H54 (cell line): Measurements from ENCODE around the gene MBOAT2.
"Not testable (repeated sequence)": the region's sequence is repeated elsewhere in the genome, so short reads cannot be mapped to it uniquely, and the experiment has no call there.

Source experiments
- DNase-seq: peaks from one replicate; pipeline ENCODE4 v3.0.0; 2011; ENCODE audit warnings: low spot score, mixed read lengths; ENCODE audit not compliant: insufficient read length
- FAIRE-seq: peaks from 3 replicates; lab custom pipeline; 2011; peaks lifted over from hg19 to GRCh38; lab: Jason Lieb, UNC
- POLR2A ChIP-seq: IDR thresholded peaks from 2 replicates; pipeline ENCODE4 v1.6.1; 2011; ENCODE audit warnings: low read depth, mild to moderate bottlenecking, low read length

MBOAT2 gene

DNA sequence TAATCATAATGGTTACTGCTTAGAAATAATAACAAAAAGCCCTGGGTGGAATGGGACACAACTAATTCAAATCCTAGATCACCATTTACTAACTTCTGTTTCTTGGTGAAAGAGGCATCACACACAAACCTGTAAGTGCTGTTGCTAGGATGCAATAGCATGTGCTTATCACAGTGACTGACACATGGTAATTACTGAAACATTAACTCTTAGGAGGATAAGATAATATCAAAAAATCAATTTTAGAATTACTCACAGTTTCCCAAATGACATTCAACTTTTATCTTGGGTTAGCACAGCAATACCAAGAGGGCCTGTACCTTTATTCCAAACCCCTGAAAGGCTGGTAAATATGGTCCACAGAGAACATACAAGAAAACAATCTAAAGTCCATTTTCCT lies 69.1 kb downstream of the MBOAT2 start:
- FAIRE-seq, result no peak
- no peak for DNase-seq
- no peak for TF ChIP-seq POLR2A

DNA sequence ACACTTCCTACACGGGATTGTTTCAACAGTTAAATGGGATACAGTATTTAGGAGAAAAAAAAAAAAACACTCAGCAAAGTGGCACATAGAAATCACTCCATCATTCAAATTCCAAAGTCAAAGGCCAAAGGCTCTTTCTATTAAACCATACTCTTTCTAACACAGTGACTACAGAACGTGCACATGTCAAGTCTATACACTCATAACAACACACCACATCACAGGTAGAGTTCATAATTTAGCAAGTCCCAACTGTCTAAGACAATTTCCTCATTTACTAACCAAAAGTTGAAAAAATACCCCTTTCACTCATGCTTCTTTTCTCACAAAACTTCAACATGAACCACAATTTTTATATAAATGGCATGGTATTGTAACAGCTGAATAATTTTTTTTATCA lies 70.8 kb downstream of the MBOAT2 start:
- TF ChIP-seq POLR2A, result no peak
- FAIRE-seq (no peak), DNase-seq (no peak)

DNA sequence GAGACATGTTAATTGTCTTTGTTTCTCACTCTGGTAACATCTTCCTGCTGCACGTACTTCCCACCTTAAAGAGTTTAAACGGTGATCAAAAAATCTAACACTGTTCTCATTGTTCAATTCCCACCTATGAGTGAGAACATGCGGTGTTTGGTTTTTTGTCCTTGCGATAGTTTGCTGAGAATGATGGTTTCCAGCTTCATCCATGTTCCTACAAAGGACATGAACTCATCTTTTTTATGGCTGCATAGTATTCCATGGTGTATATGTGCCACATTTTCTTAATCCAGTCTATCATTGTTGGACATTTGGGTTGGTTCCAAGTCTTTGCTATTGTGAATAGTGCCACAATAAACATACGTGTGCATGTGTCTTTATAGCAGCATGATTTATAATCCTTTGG lies 73.3 kb downstream of the MBOAT2 start:
- not testable (repeated sequence) for DNase-seq, FAIRE-seq

DNA sequence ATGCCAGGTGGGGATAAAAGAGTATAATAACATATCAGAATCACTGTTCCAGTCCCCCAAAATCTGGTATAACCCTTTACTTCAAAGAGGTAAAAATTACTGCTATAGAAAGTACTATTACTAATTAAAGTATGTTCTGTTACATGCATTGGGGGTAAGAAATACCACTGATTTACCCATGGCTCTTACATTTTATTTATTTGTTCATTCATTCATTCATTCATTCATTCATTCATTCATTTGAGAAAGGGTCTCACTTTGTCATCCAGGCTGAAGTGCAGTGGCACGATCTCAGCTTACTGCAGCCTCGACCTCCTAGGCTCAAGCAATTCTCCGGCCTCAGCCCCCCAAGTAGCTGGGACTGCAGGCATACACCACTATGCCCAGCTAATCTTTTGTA lies 74.4 kb downstream of the MBOAT2 start:
- FAIRE-seq, result no peak
- no peak for TF ChIP-seq POLR2A
- no peak for DNase-seq

DNA sequence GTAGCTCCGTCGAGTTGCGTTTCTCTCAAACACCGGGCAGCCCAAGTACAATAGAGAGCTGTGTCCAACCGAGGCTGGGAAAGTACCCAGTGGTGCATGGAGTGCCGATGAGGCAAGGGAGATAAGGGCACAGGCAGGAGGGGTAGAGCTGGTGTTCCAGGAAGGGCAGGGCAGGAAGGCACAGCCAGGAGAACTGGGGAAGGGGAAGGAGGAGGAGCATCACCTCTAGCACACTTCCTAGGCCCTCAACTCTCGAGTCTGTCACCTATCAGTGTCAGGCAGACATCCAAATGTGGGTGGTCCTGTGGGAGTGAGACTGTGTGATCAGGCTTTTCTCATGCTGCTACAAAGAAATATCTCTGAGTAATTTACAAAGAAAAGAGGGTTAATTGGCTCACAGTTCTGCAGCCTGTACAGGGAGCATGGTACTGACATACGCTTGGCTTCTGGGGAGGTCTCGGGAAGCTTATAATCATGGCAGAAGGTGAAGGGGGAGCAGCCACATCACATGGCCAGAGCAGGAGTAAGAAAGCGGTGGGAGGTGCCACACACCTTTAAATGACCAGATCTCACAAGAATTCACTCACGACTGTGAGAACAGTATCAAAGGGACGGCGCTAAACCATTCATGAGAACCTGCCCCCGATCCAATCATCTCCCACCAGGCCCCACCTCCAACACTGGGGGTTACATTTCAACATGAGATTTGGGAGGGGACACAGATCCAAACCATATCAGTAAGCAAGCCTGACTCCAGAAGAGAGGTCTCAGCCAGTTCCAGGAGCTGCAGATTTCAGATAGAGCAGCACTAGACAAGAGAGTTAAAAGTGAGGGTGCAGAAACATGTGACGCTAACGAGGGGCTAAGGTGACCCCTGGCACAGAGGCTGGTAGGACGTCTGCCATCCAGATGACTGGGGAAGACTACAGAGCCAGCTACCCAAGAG lies 75.7 kb downstream of the MBOAT2 start:
- DNase-seq (no peak), FAIRE-seq (no peak)
- TF ChIP-seq POLR2A, result no peak

DNA sequence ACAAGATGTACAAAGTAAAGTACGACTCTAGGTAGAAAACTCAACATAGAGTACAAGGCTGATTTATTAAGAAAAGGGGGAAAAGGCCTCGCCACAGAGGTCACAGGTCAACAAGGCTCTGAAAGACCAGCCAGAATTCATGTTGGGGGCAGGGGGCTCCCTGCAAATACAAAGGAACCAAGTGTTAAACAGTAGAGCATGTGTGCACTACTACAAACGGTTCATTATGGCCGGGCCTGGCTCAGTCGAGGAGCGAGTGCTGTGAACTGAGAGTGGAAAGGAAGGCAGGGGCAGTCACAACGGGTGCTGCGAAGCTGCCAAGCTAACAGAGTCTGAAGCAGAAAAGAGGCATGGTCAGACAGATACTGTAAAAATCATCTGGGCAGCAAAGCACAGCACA lies 77.1 kb downstream of the MBOAT2 start:
- no peak for FAIRE-seq
- no peak for DNase-seq
- TF ChIP-seq POLR2A, result no peak

DNA sequence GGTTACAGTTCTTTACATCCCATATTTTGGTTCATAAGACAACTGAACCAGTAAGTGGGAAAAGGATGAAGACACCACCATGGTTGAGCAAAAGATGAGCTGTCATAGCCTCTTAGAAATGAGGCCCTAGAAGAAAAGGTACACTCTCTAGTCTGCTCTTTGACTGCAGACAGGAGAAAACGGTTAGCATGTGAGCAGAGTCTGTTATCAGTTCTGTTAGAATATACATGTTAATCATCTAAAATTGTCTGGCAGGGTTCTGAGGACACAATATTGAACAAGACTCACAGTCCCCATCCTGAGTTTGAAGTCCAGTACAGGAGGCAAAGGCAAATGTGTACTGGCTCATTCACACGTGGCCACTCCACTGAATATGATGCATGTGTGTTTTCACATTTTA lies 78.1 kb downstream of the MBOAT2 start:
- TF ChIP-seq POLR2A, result no peak
- no peak for DNase-seq
- FAIRE-seq, result no peak

DNA sequence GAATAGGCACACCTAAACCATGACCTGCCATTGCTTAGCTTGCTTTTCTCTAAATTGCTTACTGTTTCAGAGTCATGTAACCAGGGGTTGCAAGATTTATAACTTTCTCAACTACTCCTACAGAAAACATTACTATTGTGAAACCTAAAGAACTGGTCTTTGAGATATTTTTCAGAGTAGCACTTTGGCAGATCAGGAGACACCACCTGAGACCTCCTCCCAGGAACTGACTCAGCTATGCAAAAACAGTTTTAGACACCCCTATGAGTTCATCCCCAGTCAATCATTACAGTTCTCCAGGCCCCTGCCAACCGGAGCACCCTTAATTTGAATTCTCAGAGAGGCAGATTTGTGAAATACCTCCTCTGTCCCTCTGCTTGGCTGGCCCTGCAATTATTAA lies 80.3 kb downstream of the MBOAT2 start:
- DNase-seq, result no peak
- FAIRE-seq, result no peak
- TF ChIP-seq POLR2A, result no peak

DNA sequence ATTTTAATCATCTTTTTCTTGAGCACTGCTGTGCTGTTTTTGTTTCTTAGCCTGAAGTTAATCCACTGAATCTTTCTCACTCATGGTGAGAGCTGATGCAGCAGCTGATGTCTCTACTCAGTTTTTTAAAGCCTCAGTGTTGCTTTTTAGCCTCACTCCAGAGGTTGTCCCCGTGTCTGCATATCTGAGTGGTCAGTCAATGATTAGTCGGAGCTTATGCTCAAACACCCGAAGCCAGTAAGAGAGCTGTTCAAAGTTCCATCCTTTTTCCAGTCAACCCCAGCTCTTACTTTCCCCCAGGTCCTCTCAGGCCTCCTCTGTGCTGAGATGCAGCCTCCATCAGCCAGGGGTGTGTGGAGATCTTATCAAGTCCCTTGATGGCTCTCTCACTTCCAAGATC lies 81.1 kb downstream of the MBOAT2 start:
- TF ChIP-seq POLR2A, result no peak
- no peak for FAIRE-seq
- DNase-seq, result no peak

DNA sequence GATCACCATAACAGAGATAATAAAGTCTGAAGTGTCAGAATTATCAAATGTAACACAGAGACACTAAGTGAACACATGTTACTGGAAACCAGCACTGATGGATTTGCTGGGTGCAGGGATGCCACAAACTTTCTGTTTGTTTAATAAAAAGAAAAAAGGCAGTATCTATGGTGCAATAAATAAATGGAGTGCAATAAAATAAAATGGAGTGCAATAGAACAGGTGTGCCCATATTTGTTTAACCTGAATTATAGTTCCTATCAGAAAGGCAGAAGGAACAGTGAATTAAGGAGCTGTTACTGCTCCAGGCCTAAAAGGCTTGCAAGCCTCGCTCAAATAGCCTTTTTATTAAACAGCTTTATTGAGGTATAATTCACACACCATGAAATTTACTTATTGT lies 85.1 kb downstream of the MBOAT2 start:
- no peak for DNase-seq
- FAIRE-seq, result no peak
- TF ChIP-seq POLR2A, result no peak

DNA sequence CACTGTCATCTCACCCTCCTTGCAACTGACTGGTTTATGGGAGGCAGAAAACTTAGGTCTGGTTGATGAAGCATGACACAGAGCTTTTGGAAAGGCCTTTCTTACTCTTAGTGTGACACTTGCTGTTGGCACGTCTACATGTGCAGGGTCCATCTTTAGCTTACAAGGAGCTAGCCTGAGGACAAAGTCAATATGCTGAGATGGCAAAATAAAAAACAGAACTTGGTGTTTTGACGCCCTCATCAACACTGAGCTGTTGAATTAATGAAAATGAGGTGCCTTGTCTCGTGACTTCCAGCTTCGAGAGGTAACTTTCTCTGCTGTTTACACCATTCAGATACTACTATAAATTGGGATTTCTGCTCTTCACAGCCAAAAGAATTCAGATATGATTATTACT lies 87.5 kb downstream of the MBOAT2 start:
- DNase-seq (no peak), FAIRE-seq (no peak)
- no peak for TF ChIP-seq POLR2A

DNA sequence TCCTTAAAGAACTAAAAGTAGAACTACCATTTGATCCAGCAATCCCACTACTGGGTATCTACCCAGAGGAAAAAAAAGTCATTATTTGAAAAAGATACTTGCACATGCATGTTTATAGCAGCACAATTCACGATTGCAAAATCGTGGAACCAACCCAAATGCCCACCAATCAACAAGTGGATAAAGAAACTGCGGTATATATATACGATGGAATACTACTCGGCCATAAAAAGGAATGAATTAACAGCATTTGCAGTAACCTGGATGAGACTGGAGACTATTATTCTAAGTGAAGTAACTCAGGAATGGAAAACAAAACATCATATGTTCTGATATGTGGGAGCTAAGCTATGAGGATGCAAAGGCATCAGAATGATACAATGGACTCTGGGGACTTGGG lies 89.7 kb downstream of the MBOAT2 start:
- not testable (repeated sequence) for DNase-seq, FAIRE-seq

DNA sequence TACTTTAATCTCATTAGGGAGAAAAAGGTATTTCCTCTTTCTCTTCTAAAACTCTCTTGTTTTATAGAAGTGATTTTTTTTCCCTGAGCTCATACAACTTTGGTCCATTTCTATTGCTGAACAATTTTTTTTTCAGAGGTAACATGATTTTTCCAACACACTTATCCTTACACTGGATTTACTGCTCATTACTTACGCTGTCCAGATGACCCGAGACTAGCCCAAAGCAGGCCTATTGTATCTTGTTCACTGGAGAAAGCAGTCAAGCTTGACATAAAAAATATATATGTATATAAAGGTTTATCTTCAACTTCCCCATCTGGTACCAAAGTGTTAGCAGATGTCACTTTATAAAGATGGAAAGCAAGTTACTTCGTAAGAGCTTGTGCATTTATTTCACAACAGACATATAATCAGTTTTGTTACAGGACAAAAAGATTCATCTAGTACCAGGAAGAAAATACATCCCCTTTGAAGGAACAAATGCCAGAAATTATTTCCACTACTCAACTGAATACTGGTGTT lies 95.7 kb downstream of the MBOAT2 start:
- DNase-seq, result no peak
- FAIRE-seq, result no peak
- TF ChIP-seq POLR2A, result no peak

DNA sequence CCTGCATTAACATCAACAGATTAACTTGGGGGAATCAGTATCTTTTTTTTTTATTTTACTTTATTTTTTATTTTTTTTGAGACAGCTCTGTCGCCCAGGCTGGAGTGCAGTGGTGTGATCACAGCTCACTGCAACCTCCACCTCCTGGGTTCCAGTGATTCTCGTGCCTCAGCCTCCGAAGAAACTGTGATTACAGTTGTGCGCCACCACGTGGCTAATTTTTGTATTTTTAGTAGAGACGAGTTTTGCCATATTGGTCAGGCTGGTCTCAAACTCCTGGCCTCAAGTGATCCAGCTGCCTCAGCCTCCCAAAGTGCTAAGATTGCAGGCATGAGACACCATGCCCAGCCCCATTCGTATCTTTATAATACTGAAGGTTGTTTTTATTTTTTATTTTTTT lies 99.6 kb downstream of the MBOAT2 start:
- FAIRE-seq, DNase-seq: not testable (repeated sequence)

DNA sequence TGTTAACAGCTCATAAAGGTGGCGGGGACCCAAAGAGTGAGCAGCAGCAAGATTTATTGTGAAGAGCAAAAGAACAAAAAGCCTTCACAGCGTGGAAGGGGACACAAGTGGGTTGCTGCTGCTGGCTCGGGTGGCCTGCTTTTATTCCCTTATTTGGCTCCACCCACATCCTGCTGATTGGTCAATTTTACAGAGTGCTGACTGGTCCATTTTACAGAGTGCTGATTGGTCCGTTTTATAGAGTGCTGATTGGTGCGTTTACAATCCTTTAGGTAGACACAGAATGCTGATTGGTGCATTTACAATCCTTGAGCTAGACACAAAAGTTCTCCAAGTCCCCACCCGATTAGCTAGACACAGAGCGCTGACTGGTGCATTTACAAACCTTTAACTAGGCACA lies 100.7 kb downstream of the MBOAT2 start:
- DNase-seq, FAIRE-seq: not testable (repeated sequence)

DNA sequence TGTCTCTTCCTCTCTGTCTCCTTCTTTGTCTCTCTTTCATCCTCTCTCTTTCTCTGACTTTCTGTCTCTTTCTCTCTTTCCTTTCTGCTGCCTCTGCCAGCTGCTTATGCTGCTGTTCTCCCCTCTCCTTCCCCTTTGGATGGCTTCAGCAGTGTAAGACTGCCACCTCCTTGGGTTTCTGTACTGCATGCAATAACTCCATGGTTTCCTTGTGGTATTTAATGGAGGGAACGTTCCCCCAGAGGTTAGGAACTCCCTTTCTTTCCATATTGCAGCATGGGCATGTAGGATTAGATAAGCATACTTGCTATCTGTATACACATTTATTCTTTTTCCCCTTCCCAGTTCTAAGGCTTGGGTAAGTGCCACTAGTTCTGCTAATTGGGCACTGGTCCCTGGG lies 106.3 kb downstream of the MBOAT2 start:
- not testable (repeated sequence) for FAIRE-seq, DNase-seq

DNA sequence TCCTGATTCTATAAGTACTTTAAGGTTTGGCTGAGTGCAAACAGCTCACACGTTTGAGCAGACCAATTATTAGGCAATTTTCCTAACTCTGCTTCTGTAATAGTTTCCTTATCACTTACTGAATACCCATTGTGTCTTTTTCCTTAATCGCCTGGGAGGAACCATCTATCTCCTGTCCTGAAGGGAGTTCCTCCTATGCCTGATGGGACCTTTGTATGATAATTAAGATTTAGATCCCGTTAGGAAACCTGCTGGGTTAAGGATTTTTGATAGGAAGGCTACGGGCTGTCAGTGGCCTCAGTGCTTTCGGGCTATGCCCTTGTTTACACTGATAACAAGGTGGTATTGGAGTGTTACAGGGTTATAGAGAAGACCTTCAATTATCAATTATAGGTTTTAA lies 106.8 kb downstream of the MBOAT2 start:
- not testable (repeated sequence) for FAIRE-seq, DNase-seq

DNA sequence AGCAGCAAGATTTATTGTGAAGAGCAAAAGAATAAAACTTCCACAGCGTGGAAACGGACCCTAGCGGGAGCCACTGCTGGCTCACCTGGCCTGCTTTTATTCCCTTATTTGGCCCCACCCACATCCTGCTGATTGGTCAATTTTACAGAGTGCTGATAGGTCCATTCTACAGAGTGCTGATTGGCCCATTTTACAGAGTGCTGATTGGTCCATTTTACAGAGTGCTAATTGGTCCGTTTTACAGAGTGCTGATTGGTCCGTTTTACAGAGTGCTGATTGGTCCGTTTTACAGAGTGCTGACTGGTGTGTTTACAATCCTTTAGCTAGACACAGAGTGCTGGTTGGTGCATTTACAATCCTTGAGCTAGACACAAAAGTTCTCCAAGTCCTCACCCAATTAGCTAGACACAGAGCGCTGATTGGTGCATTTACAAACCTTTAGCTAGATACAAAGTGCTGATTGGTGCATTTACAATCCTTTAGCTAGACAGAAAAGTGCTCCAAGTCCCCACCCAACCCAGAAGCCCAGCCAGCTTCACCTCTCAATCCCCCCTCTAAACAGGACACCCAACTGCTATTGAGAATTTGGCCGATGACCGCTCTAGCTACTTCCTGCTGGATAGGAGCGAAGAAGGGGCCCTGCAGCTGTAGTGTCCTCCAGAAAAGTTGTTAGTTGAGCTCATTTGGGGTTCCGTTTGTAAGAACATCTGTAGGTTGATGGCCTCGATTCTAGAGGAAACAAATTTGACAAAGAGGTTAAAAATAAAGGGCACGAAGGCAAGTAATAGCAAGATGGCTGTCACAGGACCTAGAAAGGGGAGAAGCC lies 108.2 kb downstream of the MBOAT2 start:
- not testable (repeated sequence) for FAIRE-seq

More for the DNA sequence above, 108.2 kb downstream of the MBOAT2 start:
- not testable (repeated sequence) for DNase-seq
